Activated CD4-positive, alpha-beta T cell treated with anti-CD3 and anti-CD28 coated beads, Interleukin-2, amount 50 U/mL, for 4 hours (primary cell): ENCODE results near the gene CSGALNACT2.

Experiments used
- DNase-seq, 2 experiments: peaks; one replicate each; pipeline ENCODE4 v3.0.0-alpha.2; 2020

The CSGALNACT2 gene

DNA sequence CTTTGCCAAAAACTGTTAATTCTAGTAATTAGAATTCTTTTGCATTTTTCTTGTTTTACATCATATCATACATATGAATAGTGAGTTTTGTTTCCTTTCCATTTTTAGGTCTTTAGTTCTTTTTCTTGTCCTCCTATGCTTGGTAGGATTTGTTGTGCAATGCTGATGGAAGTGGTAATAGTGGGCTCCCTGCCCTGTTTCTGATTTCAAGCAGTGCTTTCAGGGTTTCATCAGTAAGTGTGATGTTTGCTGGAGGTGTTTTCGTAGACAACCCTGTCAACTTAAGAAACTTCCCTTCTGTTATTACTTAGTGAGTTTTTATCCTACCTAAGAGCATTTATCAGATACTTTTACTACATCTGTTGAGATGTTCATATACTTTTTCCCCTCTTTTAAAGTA lies 50.5 kb downstream of the CSGALNACT2 start:
- no peak for DNase-seq

DNA sequence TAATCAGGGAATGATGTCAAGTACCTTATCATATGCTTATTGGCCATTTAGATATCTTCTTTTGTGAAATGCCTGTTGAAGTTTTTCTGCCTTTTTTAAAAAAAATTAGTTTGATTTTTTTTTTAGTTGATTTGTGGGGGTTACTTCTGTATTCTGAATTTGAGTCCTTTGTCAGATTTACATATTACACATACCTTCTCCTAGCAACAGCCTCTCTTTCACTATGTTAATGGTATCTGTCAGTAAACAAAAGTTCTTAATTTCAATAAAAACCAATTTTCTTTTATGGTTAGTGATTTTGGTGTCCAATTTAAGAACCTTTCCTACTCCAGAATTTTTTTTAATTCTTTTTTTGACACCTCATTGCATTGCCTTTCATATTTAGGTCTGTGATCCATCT lies 52.0 kb downstream of the CSGALNACT2 start:
- DNase-seq = no peak

DNA sequence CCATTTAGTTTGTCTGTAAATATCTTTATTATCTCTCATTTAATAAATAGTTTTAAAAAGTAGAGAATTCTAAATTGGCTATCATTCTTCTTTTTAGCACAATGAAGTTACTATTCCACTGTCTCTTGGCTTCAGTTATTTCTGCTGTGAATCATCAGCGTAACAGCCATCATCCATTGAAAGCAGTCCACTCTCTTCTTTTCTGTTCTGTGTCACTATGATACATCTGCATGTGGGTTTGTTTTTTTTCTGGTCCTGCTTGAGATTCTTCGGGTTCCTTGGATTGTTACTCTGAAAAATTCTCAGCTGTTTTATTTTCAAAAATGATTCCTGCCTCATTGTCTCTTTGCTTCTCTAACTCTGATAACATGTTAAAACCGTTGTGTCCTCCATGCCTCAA lies 52.5 kb downstream of the CSGALNACT2 start:
- no peak for DNase-seq

- no peak for DNase-seq
These were observed 54.6 kb downstream of the CSGALNACT2 start for GRCh38 chr10:43192884-43193283.

DNA sequence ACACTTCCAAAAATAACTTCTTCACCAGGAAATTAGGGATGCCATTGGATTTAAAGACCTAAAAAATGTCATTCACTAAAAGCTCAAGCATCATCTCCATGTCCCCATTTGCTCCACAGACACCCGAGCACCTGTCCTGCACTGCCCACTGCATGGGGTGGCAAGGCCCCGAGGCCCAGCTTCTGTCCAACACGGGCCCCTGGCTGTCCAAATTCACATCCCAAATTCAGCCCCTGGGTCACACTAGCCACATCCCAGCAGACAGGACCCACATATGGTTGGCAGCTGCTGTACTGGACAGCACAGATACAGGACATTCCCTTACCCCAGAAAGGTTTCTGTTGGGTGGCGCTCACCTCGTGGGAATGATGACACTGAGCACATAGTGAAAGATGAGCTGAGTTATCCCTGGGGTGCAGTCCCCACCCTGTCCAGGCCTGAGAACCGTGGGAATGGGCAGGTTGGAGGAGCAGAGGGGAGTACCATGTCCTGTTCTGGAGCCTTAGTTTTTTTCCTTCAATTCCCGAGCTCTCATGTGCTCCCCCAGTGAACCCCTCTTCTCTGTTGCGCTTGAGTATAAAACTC lies 55.3 kb downstream of the CSGALNACT2 start:
- no peak for DNase-seq

DNA sequence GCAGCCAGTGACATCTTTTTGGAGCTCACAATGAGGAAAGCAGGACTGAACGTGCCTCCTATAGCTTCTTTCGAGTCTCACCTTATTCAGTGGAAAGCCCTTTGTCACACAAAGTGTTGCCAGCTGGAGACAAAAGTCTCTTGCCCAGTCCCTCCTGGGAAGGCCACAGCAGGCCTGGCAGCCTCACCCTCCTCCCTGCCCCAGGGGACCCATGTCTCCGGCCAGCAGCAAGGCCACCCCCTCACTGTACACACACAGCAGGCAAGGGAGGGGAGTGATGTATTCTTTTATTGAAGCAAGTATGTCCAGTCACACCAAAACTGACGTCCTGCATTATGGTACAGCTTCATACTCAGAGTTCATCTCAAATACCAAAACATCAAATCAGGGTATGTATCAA lies 56.0 kb downstream of the CSGALNACT2 start:
- DNase-seq = no peak

GRCh38 chr10:43194859-43195258 lies 56.6 kb downstream of the CSGALNACT2 start:
- no peak for DNase-seq

DNA sequence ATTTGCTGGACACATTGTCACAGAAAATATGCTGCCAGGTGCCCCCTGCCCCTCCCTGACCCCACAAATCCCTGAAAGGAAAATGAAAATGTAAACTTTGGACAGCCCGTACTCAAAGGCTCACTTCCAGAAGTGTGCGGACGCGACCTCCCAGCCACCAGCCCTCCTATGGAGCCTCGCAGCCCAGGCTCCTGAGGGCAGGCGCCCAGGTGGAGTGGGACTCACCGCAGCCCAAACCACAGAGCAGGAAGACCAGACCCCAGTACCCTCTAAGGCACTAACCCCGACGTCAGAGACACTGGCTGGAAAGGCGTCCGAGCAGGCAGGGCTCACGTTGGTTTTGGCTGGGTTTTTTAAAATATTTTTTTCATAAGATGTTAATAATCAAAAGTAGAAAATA lies 57.3 kb downstream of the CSGALNACT2 start:
- DNase-seq = no peak

DNA sequence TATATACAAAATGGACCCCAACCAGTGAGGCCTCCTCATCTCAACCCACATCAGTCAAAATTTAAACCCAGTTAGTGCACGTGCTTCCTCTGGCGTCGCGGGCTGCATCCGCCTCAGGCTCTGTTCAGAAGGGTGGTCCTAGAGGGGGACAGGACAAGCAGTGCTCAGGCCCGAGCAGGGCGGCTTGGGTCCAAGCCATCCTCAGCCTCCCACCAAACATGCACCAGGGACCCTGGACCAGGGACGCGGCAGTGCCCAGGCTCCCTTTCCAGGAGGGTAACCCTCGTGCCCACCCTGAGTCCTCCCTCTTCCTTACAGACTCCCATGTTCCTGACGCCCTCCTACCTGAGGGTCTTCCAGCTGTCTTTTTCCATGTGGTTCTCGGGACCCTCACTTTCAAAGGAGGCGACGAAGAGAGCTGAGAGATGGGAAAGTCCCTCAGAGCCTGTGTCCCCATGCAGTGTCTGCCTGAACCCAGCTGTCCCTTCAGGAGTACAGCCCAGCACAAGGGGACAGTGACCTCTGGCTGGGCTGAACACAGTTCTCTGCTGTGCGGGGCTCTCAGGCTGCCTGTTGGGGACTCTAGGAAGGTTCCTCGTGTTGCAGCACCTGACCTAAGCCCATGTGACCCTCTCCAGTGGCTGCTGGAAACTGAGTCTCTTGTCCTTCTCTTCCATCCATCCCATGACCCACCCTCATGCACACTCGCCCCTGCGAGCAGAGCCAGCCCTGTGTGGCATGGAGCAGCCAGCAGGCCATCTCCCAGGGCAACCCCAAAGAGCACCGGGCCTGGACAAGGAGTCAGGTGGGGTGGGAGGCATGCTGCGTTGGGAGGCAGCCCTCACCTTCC lies 58.1 kb downstream of the CSGALNACT2 start:
- no peak for DNase-seq

DNA sequence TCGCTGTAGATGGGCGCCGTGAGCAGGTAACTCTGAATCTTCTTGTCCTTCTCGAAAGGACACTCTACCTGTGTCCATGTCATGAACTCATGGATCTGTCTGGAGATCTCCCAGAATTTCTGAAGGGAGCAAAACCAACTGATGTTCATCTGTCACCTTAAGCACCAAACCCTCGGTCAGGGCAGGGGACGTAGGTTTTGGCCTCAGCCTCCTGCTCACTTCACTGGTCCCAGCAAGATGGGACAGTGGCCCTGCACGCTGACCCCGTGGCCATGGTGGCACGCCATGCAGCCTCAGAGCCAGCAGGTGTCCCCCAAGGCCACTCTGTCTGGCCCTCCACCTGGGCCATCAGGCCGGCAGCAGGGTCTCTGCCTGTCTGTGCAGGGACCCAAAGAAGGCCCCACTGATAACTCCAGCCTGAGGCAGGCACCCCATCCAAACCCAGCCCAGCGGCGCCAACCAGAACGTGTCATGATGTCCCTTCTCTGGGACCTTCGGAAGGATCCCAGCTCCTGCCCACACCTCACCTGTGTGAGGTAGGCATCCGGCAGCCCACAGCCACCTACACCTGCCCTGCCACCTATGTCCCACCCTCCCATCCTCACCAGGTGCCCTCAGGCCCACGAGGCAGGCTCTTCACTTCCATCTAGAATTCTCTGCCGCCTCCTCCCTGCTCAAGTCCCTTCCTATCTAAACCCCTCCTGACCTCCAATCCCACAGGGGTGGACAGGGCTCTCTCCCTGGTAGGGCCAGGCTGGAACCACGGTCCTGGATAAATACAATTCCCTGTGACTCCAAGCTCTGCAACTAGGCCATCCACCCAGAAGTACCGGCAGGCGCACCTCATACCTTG lies 59.0 kb downstream of the CSGALNACT2 start:
- no peak for DNase-seq

GRCh38 chr10:43197834-43198681 lies 59.8 kb downstream of the CSGALNACT2 start:
- DNase-seq = no peak

GRCh38 chr10:43198682-43199005 lies 60.4 kb downstream of the CSGALNACT2 start:
- no peak for DNase-seq

GRCh38 chr10:43199088-43199683 lies 60.9 kb downstream of the CSGALNACT2 start:
- no peak for DNase-seq

DNA sequence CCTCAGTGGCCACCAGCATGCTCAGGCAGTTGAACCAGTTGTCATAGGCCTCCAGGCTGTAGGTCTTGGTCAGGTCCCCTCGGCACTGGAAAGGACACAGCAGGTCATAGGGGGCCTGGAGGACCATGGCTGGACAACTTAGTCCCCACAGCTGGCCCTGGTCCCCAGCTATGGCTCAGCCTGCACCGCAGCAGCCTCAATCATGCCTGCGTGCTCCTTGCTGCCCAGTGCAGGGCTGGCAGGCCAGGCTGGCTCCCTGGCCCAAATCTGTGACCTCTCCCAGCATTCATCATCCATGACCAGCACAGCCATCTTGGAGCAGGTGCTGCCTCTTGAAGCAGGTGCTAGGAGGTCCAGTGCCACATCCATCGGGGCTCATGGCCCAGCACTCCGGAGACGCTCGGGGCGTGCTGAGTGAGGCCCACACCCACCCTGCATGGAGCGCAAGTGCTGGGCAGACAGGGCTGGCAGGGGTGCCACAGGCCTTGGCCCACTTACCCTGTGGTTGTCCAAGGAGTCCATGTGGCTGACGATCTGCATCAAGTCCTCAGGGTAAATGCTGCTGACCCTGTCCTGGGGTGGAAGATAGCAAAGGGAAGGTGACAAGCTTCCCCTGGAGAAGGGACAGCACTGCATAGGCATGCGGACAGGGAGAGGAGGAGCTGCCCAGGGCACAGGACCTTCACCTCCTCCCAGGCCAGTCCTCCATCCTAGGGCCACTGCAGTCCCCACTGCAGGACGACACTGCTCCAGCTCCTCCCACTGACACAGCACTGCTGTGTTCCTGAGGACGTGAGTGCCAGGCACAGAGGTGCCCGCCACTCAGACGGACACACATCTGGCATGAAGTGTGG lies 61.7 kb downstream of the CSGALNACT2 start:
- no peak for DNase-seq

- DNase-seq = no peak
These were observed 62.5 kb downstream of the CSGALNACT2 start for GRCh38 chr10:43200538-43201390.

GRCh38 chr10:43201545-43202131 lies 63.4 kb downstream of the CSGALNACT2 start:
- DNase-seq = no peak

- DNase-seq = peak; percentile 41 to 53
These were observed 64.0 kb downstream of the CSGALNACT2 start for GRCh38 chr10:43202224-43202656.

DNA sequence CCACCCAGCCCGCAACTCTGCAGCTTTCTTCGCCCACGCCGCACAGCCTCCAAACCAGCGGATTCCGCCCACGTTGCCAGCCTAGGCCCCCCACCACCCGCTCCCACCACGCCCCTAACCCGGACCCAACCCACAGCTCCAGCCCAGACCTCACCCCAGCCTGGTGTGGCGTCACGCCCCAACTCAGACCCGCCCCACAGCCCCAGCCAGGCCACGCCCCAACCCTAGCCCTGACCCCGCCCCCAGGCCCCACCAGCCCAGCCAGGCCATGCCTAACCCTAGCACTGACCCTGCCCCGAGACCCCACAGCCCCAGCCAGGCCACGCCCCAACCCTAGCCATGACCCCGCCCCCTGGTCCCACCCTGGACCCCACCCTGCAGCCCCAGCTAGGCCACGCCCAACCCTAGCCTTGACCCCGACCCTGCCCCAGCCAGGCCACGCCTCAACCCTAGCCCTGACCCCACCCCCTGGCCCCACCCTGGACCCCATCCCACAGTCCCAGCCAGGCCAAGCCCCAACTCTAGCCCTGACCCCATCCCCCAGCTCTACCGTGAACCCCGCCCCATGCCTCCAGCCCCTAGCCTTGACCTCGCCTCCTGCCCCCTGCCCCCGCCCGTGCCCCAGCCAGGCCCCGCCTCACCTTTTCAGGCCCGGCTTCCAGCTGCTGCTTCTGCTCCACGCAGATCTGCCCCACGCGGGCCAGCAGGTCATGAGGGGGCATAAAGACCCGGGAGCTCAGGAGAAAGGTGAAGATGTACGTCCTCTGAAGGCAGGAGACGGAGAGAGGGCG lies 64.6 kb downstream of the CSGALNACT2 start:
- peak; percentile 34 to 38 for DNase-seq

GRCh38 chr10:43203448-43204041 lies 65.3 kb downstream of the CSGALNACT2 start:
- no peak for DNase-seq
